ENCODE results near the gene ARID3A. TPM values are rescaled to one million over a fixed set of nuclear protein-coding genes. Genes with fewer than 3 reads are reported as not detected.

Gene ARID3A
- total RNA-seq, 1 experiment from 2014 or later = 116 TPM

DNA sequence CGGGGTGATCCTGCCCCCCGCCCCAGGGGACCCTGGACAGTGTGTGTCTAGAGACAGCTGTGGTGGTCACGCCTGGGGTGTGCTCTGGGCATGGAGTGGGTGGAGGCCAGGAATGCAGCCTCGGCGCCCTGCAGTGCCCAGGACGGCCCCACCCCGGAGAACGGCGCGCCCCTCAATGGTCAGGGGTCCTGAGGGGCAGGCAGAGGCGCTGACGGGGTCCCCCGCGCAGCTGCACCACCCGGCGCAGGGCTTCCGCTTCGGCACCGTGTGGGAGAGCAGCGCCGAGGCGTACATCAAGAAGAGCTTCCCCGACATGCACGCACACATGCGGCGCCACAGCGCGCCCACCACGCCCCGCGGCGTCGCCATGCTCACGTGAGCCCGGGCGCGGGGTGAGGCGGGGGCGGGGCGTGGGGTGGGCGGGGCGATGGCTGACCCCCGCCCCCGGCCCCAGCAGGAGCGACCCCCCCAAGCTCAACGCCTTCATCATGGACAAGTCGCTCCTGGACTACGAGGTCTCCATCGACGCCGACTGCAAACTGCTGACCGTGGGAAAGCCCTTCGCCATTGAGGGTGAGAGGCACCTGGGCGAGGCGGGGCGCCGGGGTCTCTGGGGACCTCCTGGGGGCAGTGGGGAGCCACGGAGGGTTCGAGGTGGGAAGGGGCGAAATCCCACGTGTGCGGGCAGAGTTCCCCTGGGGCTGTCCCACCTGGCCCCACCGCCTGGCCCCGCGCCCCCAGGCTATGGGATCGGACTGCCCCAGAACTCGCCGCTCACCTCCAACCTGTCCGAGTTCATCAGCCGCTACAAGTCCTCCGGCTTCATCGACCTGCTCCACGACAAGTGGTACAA, 81.8 kb downstream of the ARID3A start:
- DNase-seq (ENCODE audit: low spot score) (no peak), ATAC-seq (no peak)
- no peak overlapping the region for H3K4me3 Mint-ChIP-seq
- POLR2A ChIA-PET = no interaction called here
- TF ChIP-seq, protein P1, sequence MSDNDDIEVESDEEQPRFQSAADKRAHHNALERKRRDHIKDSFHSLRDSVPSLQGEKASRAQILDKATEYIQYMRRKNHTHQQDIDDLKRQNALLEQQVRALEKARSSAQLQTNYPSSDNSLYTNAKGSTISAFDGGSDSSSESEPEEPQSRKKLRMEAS (CRISPR knock-in tag; IDR thresholded peaks at IDR 0.05) = no peak
- TF ChIP-seq RELA (CRISPR knock-in tag; IDR thresholded peaks at IDR 0.05; ENCODE audit: borderline replicate concordance) = 0 out of 2 replicates have a peak, but pooled peaks have one; percentile 29
- no peak overlapping the region for H3K27ac Mint-ChIP-seq
- no peaks in the 10 kb centered on the region for H3K9me3 Mint-ChIP-seq
- CTCF ChIA-PET = no interaction called here
- peaks cover 4% of the 10 kb centered on the region; the same call in 1 of the 2 replicates for H3K27me3 Mint-ChIP-seq (ENCODE audit: low read depth)
- 0 out of 2 replicates have a peak, but pooled peaks cover 7% of the 10 kb centered on the region for H3K36me3 Mint-ChIP-seq
- no peaks in the 10 kb centered on the region for H3K4me1 Mint-ChIP-seq

- 0 out of 2 replicates have a peak, but pooled peaks cover 7% of the 10 kb centered on the region for H3K36me3 Mint-ChIP-seq
- no peak overlapping the region for H3K27ac Mint-ChIP-seq
- no peaks in the 10 kb centered on the region for H3K9me3 Mint-ChIP-seq
- ATAC-seq (no peak), DNase-seq (ENCODE audit: low spot score) (no peak)
- H3K4me1 Mint-ChIP-seq = no peaks in the 10 kb centered on the region
- ChIA-PET POLR2A (interaction anchor here (0.5 kb wide), 1 partner anchor 71 kb away, joined by 6 read pairs; no protein-coding TSS in a partner anchor), CTCF (no interaction called here)
- peaks cover 3% of the 10 kb centered on the region; the same call in 1 of the 2 replicates for H3K27me3 Mint-ChIP-seq (ENCODE audit: low read depth)
- H3K4me3 Mint-ChIP-seq = no peak overlapping the region
- no peak for TF ChIP-seq IRF2 (CRISPR knock-in tag; IDR thresholded peaks at IDR 0.05; ENCODE audit: borderline replicate concordance, low read depth)
- TF ChIP-seq, protein P2, sequence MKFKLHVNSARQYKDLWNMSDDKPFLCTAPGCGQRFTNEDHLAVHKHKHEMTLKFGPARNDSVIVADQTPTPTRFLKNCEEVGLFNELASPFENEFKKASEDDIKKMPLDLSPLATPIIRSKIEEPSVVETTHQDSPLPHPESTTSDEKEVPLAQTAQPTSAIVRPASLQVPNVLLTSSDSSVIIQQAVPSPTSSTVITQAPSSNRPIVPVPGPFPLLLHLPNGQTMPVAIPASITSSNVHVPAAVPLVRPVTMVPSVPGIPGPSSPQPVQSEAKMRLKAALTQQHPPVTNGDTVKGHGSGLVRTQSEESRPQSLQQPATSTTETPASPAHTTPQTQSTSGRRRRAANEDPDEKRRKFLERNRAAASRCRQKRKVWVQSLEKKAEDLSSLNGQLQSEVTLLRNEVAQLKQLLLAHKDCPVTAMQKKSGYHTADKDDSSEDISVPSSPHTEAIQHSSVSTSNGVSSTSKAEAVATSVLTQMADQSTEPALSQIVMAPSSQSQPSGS (CRISPR knock-in tag; IDR thresholded peaks at IDR 0.05; ENCODE audit: borderline replicate concordance, low read depth) = no peak
- no peak for TF ChIP-seq ZNF232 (CRISPR knock-in tag; IDR thresholded peaks at IDR 0.05)
- TF ChIP-seq, protein P1 (CRISPR knock-in tag; IDR thresholded peaks at IDR 0.05) = no peak
- TF ChIP-seq, protein P3, sequence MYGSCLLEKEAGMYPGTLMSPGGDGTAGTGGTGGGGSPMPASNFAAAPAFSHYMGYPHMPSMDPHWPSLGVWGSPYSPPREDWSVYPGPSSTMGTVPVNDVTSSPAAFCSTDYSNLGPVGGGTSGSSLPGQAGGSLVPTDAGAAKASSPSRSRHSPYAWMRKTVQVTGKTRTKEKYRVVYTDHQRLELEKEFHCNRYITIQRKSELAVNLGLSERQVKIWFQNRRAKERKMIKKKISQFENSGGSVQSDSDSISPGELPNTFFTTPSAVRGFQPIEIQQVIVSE (CRISPR knock-in tag; IDR thresholded peaks at IDR 0.05; ENCODE audit: borderline replicate concordance) = no peak
- no peak for TF ChIP-seq GRHL2 (CRISPR knock-in tag; IDR thresholded peaks at IDR 0.05; ENCODE audit: insufficient replicate concordance, severe bottlenecking)
- TF ChIP-seq, protein P4, sequence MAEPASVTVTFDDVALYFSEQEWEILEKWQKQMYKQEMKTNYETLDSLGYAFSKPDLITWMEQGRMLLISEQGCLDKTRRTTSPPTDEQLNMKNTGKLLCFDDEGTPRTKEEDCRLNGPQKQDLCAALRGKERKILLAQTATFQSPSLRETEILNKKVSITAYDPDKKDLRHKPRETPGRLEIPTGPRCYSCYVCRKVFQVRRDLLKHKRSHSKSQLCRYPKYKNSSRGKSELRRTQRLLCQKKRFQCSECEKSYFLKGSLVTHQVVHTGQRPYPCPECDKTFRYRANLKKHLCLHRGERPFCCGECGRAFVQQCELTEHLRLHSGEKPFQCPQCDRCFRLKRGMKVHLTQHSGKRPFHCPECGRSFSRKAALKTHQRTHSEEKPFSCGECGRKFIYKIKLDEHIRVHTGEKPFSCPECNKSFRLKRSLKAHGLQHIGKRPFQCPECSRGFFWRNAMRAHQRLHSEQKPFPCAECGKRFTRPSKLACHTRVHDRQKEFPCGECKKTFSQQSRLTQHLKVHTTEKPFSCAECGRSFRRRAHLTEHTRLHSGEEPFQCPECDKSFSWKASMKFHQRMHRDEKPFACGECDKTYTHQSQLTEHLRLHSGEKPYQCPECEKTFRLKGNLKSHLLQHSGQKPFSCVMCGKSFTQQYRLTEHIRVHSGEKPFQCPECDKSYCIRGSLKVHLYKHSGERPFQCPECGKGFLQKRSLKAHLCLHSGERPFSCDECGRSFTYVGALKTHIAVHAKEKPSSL (CRISPR knock-in tag; conservative IDR thresholded peaks at IDR 0.05) = no peak
- TF ChIP-seq ESRRA (CRISPR knock-in tag; IDR thresholded peaks at IDR 0.05; ENCODE audit: borderline replicate concordance) = no peak
- TF ChIP-seq, protein P5, sequence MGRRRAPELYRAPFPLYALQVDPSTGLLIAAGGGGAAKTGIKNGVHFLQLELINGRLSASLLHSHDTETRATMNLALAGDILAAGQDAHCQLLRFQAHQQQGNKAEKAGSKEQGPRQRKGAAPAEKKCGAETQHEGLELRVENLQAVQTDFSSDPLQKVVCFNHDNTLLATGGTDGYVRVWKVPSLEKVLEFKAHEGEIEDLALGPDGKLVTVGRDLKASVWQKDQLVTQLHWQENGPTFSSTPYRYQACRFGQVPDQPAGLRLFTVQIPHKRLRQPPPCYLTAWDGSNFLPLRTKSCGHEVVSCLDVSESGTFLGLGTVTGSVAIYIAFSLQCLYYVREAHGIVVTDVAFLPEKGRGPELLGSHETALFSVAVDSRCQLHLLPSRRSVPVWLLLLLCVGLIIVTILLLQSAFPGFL (CRISPR knock-in tag; IDR thresholded peaks at IDR 0.05; ENCODE audit: borderline replicate concordance) = no peak
- TF ChIP-seq E2F1 (CRISPR knock-in tag; IDR thresholded peaks at IDR 0.05) = no peak
- no peak for TF ChIP-seq NFATC4 (CRISPR knock-in tag; IDR thresholded peaks at IDR 0.05)
- no peak for TF ChIP-seq MYBL2 (CRISPR knock-in tag; IDR thresholded peaks at IDR 0.05)
- no peak for TF ChIP-seq ZNF281 (CRISPR knock-in tag; IDR thresholded peaks at IDR 0.05)
- TF ChIP-seq, protein P6, sequence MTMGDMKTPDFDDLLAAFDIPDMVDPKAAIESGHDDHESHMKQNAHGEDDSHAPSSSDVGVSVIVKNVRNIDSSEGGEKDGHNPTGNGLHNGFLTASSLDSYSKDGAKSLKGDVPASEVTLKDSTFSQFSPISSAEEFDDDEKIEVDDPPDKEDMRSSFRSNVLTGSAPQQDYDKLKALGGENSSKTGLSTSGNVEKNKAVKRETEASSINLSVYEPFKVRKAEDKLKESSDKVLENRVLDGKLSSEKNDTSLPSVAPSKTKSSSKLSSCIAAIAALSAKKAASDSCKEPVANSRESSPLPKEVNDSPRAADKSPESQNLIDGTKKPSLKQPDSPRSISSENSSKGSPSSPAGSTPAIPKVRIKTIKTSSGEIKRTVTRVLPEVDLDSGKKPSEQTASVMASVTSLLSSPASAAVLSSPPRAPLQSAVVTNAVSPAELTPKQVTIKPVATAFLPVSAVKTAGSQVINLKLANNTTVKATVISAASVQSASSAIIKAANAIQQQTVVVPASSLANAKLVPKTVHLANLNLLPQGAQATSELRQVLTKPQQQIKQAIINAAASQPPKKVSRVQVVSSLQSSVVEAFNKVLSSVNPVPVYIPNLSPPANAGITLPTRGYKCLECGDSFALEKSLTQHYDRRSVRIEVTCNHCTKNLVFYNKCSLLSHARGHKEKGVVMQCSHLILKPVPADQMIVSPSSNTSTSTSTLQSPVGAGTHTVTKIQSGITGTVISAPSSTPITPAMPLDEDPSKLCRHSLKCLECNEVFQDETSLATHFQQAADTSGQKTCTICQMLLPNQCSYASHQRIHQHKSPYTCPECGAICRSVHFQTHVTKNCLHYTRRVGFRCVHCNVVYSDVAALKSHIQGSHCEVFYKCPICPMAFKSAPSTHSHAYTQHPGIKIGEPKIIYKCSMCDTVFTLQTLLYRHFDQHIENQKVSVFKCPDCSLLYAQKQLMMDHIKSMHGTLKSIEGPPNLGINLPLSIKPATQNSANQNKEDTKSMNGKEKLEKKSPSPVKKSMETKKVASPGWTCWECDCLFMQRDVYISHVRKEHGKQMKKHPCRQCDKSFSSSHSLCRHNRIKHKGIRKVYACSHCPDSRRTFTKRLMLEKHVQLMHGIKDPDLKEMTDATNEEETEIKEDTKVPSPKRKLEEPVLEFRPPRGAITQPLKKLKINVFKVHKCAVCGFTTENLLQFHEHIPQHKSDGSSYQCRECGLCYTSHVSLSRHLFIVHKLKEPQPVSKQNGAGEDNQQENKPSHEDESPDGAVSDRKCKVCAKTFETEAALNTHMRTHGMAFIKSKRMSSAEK (CRISPR knock-in tag; IDR thresholded peaks at IDR 0.05; ENCODE audit: borderline replicate concordance) = no peak
Measured at GRCh38 chr19:1008268-1009040, 82.6 kb downstream of the ARID3A start.

Data from WTC11 (cell line).